GM12891 (cell line): ENCODE data around the gene MAST2.
"Not testable (repeated sequence)": the region's sequence is repeated elsewhere in the genome, so short reads cannot be mapped to it uniquely, and the experiment has no call there.

Experiments used
- DNase-seq: peaks from one replicate; pipeline ENCODE4 v3.0.0; 2011; ENCODE audit warnings: low spot score; ENCODE audit not compliant: insufficient read length
- FAIRE-seq: peaks from 2 replicates; lab custom pipeline; 2011; peaks lifted over from hg19 to GRCh38; lab: Jason Lieb, UNC
- PAX5 ChIP-seq: IDR thresholded peaks from 2 replicates; pipeline ENCODE4 v1.6.1; 2011; ENCODE audit warnings: low read length, moderate library complexity, mild to moderate bottlenecking; ENCODE audit not compliant: insufficient read depth, severe bottlenecking
- POLR2A ChIP-seq: IDR thresholded peaks from 2 replicates; pipeline ENCODE4 v1.6.1; 2011; ENCODE audit warnings: low read depth, low read length, control low read depth
- POLR2AphosphoS5 ChIP-seq: IDR thresholded peaks from 2 replicates; pipeline ENCODE4 v1.6.1; 2011; ENCODE audit warnings: low read depth, low read length, control low read depth
- POU2F2 ChIP-seq: IDR thresholded peaks from 2 replicates; pipeline ENCODE4 v1.6.1; 2011; ENCODE audit warnings: low read depth, mild to moderate bottlenecking, control low read depth, low read length, moderate library complexity
- SPI1 ChIP-seq: IDR thresholded peaks from 2 replicates; pipeline ENCODE4 v1.6.1; 2011; ENCODE audit warnings: low read depth, low read length, control low read depth
- TAF1 ChIP-seq: IDR thresholded peaks from 2 replicates; pipeline ENCODE4 v1.6.1; 2011; ENCODE audit warnings: low read depth, low read length, control low read depth

The MAST2 gene

GRCh38 chr1:45868861-45869260 lies 65.4 kb downstream of the MAST2 start:
- no peak for FAIRE-seq
- TF ChIP-seq POLR2A (no peak), PAX5 (no peak), POU2F2 (no peak)
- no peak for DNase-seq

GRCh38 chr1:45870500-45870899 lies 67.1 kb downstream of the MAST2 start:
- TF ChIP-seq TAF1 (no peak), POLR2A (no peak), PAX5 (no peak), POLR2AphosphoS5 (no peak), POU2F2 (no peak), SPI1 (no peak)
- FAIRE-seq (no peak), DNase-seq (no peak)

GRCh38 chr1:45872173-45872801 lies 68.9 kb downstream of the MAST2 start:
- not testable (repeated sequence) for FAIRE-seq, DNase-seq

GRCh38 chr1:45876000-45876617 lies 72.7 kb downstream of the MAST2 start:
- FAIRE-seq, result peak; percentile 57
- DNase-seq, result no peak
- TF ChIP-seq POU2F2 (no peak), POLR2AphosphoS5 (no peak), SPI1 (no peak), PAX5 (no peak), POLR2A (no peak), TAF1 (no peak)

GRCh38 chr1:45877264-45877663 lies 73.9 kb downstream of the MAST2 start:
- no peak for TF ChIP-seq PAX5
- TF ChIP-seq POU2F2, result no peak
- TF ChIP-seq TAF1, result no peak
- no peak for TF ChIP-seq SPI1
- no peak for TF ChIP-seq POLR2AphosphoS5
- no peak for TF ChIP-seq POLR2A
- DNase-seq, result no peak
- no peak for FAIRE-seq

- DNase-seq (no peak), FAIRE-seq (no peak)
- TF ChIP-seq POLR2A, result no peak
These were observed 76.6 kb downstream of the MAST2 start for GRCh38 chr1:45879885-45880598.

GRCh38 chr1:45880930-45881329 lies 77.5 kb downstream of the MAST2 start:
- DNase-seq (no peak), FAIRE-seq (no peak)
- TF ChIP-seq POLR2A, result no peak
- TF ChIP-seq TAF1, result no peak

- TF ChIP-seq POLR2AphosphoS5, result no peak
- no peak for TF ChIP-seq TAF1
- TF ChIP-seq POU2F2, result no peak
- no peak for TF ChIP-seq POLR2A
- no peak for TF ChIP-seq SPI1
- TF ChIP-seq PAX5, result no peak
- FAIRE-seq, result no peak
- no peak for DNase-seq
These were observed 80.2 kb downstream of the MAST2 start for GRCh38 chr1:45883658-45884057.

GRCh38 chr1:45884700-45885099 lies 81.3 kb downstream of the MAST2 start:
- TF ChIP-seq SPI1, result no peak
- TF ChIP-seq PAX5, result no peak
- no peak for TF ChIP-seq POU2F2
- no peak for TF ChIP-seq POLR2AphosphoS5
- TF ChIP-seq POLR2A, result no peak
- no peak for TF ChIP-seq TAF1
- no peak for FAIRE-seq
- DNase-seq, result no peak

GRCh38 chr1:45886229-45886628 lies 82.8 kb downstream of the MAST2 start:
- no peak for TF ChIP-seq TAF1
- no peak for TF ChIP-seq SPI1
- no peak for TF ChIP-seq POU2F2
- no peak for TF ChIP-seq PAX5
- TF ChIP-seq POLR2A, result no peak
- FAIRE-seq (no peak), DNase-seq (no peak)
